GM18507 (cell line): ENCODE measurements around the gene AKAP1.

Experiments
- DNase-seq: peaks from one replicate; pipeline ENCODE4 v3.0.0; 2011; ENCODE audit warnings: low read depth; ENCODE audit not compliant: insufficient read length; ENCODE audit errors: extremely low spot score
- FAIRE-seq: peaks from 2 replicates; lab custom pipeline; 2011; peaks lifted over from hg19 to GRCh38; lab: Jason Lieb, UNC

AKAP1 gene

DNA sequence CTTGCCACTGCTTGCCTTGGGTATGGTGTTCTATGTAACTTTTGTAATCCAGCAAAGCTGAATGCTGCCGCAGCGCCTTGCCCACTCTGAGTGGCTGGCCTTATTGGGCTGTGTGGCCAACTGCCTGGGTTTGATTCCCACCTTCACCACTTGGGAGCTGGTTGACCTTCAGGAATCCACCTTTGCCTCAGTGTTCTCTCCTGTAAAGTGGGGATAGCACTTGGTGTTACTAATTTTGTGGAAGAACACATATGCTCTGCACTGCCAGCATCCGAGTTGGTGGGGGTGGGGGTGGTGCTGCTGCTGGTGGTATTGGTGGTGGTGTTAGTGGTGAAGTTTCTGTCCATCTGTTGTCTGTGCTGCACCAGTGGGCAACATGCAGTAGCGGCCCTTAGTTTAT, 32.8 kb downstream of the AKAP1 start:
- FAIRE-seq (no peak), DNase-seq (no peak)

GRCh38 chr17:57120814-57121213, 35.8 kb downstream of the AKAP1 start:
- FAIRE-seq, result no peak

DNA sequence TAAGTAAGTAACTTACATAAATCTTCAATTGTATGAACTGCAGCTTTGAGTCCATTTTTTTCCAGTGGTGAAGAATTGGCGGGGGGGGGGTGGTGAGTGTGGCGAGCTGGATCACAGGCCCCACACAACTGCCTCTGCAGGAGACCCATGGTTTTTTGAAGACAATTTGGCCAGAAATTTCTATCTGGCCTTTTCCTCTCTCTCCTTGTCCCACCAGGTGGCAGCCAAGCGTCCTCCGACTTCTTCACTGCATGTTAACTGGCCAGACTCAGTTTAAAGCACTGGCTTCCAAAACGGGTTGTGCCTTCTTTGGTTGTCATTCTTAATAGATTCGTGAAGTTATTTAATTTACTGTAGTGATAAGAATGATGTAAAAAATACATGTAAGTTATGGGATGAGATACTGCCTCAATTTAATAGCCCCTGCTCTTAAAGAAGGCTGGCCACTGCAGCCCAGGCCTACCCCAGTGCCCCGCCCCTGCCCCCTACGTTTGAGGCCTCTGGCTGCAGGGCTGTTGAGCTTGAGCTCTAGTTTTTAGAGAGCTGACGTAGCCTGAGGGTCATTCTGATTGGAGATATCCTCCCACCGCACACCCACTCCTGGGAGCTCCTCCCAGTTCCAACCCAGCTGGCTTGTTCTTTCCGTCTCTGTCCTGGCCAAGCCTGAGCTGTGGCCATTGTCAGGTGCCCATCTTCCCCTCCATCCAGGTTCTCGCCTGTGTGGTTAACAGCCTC, 36.4 kb downstream of the AKAP1 start:
- no peak for DNase-seq
- FAIRE-seq, result no peak

More at GRCh38 chr17:57120814-57121213, 35.8 kb downstream of the AKAP1 start:
- DNase-seq, result no peak

DNA sequence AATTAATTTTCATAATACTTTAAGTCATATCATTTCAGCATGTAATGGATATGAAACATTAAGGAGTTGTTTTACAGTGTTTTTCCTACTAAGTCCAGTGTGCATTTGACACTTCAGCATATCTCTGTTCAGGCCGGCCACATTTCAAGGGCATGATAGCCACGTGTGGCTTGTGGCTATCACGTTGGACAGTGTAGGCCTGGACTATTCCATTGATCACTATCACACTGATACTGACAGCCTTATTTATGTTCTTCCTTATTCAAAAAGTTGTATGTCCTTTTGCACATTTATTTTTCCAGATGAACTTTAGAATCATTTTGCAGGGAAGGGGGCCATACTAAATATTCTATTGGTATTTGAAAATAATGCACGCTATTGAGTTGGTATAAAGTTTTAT, 39.0 kb downstream of the AKAP1 start:
- DNase-seq (no peak), FAIRE-seq (no peak)

DNA sequence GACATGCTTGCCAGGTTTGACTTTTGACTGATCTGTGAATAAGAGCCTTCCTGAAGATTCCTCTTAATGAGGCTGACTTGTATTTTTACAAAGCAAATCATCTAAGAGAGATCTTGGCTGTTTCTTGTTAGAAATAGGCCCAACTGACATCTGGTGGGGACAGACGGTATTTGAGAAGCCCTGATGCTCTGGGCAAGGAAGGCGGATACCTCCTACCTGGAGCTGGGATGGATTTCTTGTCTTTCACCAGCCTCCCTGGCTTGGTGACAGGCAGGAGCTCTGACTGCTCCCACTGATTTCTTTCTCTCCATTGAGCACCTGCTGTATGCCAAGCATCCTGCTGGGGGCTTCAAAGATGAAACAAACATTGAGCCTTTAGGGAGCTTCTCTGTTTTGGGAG, 40.4 kb downstream of the AKAP1 start:
- no peak for DNase-seq
- no peak for FAIRE-seq

GRCh38 chr17:57125866-57126265, 40.8 kb downstream of the AKAP1 start:
- FAIRE-seq (no peak), DNase-seq (no peak)

DNA sequence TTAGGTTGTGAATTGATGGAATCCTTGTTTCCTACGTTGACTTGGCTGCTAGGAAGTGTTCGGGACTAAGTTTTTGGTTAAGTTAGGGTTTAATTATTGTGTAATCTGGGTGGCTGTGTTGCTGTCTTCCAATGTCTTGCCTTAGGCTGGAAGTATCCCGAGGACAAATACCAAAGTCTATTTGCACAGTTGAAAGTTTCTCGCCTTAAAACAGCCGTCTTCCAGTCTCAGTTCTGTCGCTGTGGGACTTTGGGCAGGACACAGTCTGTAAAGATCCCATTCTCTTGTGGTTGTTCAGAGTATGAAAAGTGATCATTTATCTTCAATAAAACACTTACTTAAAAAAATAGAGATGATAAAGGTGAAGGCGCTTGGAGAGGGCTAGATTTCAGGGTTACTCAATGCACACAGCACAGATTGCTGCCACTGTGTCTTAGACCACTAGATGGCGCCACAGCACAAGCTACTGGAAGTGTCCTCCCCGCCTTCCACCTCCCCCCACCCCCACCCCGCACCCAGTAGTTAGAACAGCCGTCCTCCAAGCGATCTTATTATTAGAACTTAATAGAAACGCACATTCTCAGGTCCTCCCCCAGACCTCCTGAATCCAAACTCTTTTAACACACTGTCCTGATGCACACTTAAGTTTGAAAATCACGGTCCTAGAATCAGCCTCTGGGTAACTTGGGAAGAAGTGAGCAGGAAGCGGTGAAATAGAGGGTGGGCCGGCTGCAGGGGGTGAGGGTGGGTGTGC, 45.8 kb downstream of the AKAP1 start:
- FAIRE-seq (peak; percentile 85), DNase-seq (peak; percentile 85)

- DNase-seq (no peak), FAIRE-seq (no peak)
Measured at GRCh38 chr17:57132663-57133062, 47.6 kb downstream of the AKAP1 start.

DNA sequence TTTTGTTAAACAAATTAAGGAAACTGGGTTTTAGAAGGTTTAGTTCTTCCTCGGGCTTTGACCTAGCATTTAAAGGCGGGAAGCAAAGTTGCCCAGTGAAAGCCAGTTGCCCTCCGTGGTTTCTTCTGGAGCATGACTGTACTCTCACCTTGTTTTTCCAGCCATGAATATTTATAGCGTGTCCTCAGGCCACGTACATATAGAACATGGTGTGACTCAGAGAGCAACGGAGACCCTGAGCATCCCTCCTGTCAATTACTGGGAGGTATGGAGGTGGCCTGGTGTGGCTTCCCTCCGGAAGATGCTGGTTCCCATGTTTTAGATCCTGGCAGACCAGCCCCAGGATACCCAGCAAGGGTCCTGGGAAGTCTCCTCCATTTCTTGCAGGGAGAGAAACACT, 48.4 kb downstream of the AKAP1 start:
- DNase-seq (no peak), FAIRE-seq (no peak)

DNA sequence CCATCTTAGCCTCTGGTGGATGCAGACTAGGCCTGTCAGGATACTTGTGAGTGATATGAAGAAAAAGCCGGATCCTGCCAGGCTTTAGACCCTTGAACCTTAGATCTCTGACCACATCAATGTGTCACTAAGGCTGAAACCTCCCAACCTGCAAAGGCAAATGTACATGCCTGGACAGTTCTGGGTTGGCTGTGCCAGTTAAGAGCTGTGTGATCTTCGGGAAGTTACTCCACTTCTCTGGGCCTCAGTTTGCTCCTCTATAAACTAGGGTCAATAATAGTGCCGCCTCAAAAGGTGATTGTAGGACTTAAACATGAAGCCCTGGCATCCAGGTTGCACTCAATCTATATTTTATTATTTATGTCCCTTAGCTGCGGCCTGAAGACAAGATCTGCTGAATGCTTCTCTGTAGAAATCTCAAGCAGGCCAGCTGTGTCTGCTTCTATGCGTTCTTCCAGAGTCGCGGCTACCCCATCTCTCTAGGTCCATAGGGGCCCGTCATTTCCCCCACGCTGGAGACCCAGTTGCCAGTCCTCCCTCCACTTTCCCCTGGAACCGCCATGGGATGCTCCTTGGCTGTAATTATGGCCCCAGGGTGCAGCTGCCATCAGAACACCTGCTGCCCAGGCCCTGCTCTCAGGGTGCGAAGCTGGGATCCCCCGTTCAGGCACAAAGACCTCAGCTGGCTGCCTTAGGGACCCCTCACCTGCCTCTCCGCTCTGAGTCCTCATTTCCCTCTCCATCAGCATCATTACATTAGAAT, 50.2 kb downstream of the AKAP1 start:
- FAIRE-seq (no peak), DNase-seq (no peak)

DNA sequence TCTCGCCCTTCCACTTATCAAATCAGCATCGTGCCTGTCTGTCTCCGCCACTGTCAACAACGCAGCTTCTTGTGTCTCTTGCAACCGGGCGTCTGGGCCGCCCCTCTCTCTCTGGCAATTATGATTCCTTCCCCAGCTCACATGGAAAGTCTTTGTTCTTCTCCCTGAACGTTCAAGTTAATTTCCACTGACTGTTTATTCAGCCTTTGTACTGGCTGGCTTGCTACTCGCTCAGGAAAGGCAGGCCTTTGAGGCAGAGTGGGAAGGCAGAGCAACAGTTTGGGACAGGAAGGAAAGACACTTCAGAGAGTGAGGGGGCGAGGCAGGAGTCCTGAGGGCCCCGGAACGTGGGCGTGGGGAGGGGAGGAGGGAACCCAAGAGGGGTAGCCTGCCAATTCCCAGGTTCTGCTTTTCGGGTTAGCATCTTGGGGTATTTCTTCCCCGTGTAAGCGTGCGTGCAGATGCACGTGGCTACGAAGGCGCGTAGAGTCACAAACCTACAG, 50.8 kb downstream of the AKAP1 start:
- FAIRE-seq, result no peak
- DNase-seq, result no peak

GRCh38 chr17:57136355-57136754, 51.3 kb downstream of the AKAP1 start:
- FAIRE-seq (no peak), DNase-seq (no peak)

GRCh38 chr17:57138030-57138911, 53.2 kb downstream of the AKAP1 start:
- DNase-seq, result no peak
- FAIRE-seq, result no peak

DNA sequence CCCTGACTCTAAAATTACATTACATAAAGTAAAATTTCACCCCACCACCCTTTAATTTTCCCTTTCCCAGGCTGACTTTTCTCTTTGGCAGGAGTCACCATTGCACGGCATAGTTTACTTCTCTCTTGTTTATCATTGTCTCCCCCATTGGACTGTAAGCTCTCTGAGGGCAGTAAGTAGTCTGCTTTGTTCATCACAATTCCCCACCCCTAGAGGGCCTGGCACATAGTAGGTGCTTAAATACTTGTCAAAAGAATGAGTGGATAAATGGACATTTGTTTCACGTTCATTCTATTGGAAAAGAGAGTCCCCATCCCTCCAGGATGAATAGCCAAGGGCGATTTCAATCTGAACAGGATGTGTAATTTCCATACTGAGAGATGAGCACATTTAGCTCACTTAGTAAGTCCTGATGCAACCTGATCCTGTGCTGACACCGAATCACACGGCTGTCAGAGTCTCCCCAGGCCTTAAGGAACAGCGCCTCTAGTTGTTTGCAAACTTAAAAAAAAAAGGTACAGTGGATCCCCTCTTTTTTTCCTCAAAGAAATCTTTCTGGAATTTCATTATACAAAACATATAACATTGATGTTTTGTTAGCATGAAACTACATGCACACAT, 54.0 kb downstream of the AKAP1 start:
- DNase-seq (no peak), FAIRE-seq (no peak)

DNA sequence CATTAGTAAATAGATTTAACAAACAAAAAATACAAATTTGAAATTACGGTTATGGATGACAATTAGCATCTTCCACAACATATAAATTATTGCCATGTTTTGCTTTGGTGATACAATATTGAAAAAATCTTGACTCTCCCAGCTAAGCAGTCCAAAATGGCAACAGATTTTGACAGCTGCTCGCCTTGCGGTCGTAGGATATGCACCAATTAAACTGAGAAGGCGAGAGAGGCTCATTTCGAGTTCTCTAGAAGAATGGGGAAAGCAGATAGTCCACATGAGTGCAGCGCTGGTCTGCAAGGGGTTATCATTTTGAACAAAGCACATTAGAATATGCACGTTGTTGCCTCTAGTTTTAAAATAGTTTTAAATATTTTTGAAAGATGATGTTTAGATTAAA, 55.3 kb downstream of the AKAP1 start:
- DNase-seq (no peak), FAIRE-seq (no peak)

DNA sequence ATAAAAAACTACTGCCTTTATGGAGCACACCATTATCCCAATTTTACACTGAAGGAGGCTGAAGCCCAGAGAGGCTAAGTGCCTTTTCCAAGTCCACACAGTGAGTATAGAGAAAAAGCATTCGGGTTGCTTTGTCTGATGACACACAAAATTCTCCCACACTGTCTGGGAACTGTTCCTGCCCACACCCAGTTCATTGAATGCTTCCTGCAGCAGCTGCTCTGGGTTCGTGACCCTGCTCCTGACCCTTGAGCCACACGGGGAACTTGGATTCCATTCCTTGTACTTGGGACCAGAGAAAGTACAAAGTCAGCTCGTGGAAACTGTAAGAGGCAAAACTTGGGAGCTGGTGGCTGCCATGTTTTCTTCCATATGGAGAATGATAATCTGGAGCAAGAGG, 57.9 kb downstream of the AKAP1 start:
- no peak for FAIRE-seq
- no peak for DNase-seq

GRCh38 chr17:57143361-57143760, 58.3 kb downstream of the AKAP1 start:
- no peak for FAIRE-seq
- no peak for DNase-seq

DNA sequence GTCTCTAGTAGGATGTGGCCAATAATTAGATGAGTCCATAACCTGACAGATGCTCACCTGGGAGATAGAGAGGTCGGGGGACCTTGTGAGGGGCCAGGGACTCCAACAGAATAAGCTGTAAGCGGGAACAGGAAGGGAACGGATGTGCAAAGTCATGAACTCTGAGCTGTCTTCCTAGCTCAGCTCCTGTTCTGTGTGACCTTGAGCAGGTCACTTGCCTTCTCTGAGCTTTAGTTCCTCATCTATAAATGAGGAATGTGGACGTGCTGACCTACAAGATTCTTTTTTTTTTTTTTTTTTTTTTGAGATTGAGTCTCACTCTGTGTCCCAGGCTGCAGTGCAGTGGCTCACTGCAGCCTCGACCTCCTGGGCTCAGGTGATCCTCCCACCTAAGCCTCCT, 58.9 kb downstream of the AKAP1 start:
- DNase-seq, result no peak
- no peak for FAIRE-seq

GRCh38 chr17:57144567-57144966, 59.5 kb downstream of the AKAP1 start:
- DNase-seq, result no peak
- FAIRE-seq, result no peak
